ENCODE measurements around the gene RPL11. TPM values are rescaled to one million over a fixed set of nuclear protein-coding genes. Genes with fewer than 3 reads are reported as not detected.

Gene RPL11
- polyA plus RNA-seq, 1 donor from 2014 or later, result 1,136 TPM

DNA sequence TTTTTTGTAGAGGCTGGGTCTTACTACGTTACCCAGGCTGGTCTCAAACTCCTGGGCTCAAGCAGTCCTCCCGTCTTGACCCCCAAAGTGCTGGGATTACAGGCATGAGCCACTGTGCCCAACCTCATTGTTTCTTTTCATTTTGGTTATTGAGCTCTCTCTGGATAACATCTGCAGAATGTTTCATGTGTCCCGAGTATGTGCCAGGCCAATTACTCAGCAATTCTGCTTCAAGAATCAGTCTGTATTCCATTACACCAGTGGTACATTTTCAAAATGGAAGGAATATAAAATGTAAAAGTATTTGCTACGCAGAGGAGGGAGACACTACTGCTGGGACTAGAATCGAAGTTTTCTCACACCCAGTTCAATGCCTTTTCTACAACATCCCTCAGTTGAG lies 50.0 kb downstream of the RPL11 start:
- Histone ChIP-seq H3F3A (ENCODE audit: insufficient read depth, low read length, poor library complexity, severe bottlenecking) (no peaks in the 10 kb centered on the region), H3K79me2 (replicated peaks; ENCODE audit: insufficient read depth, low read length) (peaks cover 21% of the 10 kb centered on the region), H3K9me2 (ENCODE audit: insufficient read depth, low read length) (no peaks in the 10 kb centered on the region), H3K27ac (ENCODE audit: low read length) (no peak overlapping the region), H4K20me1 (ENCODE audit: insufficient read depth) (no peaks in the 10 kb centered on the region), H2AFZ (ENCODE audit: low read depth, low read length) (no peak overlapping the region), H3K9ac (ENCODE audit: low read length) (no peak overlapping the region), H3K27me3 (ENCODE audit: insufficient read depth, low read depth, low read length) (no peaks in the 10 kb centered on the region), H3K9me3 (ENCODE audit: low read length) (no peaks in the 10 kb centered on the region), H3K4me2 (ENCODE audit: low read length) (no peak overlapping the region), H3K4me3 (ENCODE audit: low read length) (no peak overlapping the region), H3K36me3 (ENCODE audit: insufficient read depth, low read length) (no peaks in the 10 kb centered on the region)
- TF ChIP-seq TAF1 (IDR thresholded peaks at IDR 0.05; ENCODE audit: low read depth), result no peak
- no peak for TF ChIP-seq SMC3 (conservative IDR thresholded peaks at IDR 0.05; ENCODE audit: poor library complexity)
- TF ChIP-seq EZH2 (IDR thresholded peaks at IDR 0.05; ENCODE audit: borderline replicate concordance, insufficient read depth, low read length, poor library complexity, severe bottlenecking), result no peak
- TF ChIP-seq, protein P1, sequence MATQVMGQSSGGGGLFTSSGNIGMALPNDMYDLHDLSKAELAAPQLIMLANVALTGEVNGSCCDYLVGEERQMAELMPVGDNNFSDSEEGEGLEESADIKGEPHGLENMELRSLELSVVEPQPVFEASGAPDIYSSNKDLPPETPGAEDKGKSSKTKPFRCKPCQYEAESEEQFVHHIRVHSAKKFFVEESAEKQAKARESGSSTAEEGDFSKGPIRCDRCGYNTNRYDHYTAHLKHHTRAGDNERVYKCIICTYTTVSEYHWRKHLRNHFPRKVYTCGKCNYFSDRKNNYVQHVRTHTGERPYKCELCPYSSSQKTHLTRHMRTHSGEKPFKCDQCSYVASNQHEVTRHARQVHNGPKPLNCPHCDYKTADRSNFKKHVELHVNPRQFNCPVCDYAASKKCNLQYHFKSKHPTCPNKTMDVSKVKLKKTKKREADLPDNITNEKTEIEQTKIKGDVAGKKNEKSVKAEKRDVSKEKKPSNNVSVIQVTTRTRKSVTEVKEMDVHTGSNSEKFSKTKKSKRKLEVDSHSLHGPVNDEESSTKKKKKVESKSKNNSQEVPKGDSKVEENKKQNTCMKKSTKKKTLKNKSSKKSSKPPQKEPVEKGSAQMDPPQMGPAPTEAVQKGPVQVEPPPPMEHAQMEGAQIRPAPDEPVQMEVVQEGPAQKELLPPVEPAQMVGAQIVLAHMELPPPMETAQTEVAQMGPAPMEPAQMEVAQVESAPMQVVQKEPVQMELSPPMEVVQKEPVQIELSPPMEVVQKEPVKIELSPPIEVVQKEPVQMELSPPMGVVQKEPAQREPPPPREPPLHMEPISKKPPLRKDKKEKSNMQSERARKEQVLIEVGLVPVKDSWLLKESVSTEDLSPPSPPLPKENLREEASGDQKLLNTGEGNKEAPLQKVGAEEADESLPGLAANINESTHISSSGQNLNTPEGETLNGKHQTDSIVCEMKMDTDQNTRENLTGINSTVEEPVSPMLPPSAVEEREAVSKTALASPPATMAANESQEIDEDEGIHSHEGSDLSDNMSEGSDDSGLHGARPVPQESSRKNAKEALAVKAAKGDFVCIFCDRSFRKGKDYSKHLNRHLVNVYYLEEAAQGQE (IDR thresholded peaks at IDR 0.05; ENCODE audit: borderline replicate concordance), result no peak
- no peak for TF ChIP-seq MXI1 (conservative IDR thresholded peaks at IDR 0.05; ENCODE audit: poor library complexity, severe bottlenecking)
- TF ChIP-seq, protein P2, sequence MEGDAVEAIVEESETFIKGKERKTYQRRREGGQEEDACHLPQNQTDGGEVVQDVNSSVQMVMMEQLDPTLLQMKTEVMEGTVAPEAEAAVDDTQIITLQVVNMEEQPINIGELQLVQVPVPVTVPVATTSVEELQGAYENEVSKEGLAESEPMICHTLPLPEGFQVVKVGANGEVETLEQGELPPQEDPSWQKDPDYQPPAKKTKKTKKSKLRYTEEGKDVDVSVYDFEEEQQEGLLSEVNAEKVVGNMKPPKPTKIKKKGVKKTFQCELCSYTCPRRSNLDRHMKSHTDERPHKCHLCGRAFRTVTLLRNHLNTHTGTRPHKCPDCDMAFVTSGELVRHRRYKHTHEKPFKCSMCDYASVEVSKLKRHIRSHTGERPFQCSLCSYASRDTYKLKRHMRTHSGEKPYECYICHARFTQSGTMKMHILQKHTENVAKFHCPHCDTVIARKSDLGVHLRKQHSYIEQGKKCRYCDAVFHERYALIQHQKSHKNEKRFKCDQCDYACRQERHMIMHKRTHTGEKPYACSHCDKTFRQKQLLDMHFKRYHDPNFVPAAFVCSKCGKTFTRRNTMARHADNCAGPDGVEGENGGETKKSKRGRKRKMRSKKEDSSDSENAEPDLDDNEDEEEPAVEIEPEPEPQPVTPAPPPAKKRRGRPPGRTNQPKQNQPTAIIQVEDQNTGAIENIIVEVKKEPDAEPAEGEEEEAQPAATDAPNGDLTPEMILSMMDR (IDR thresholded peaks at IDR 0.05; ENCODE audit: poor library complexity, severe bottlenecking), result no peak
- TF ChIP-seq EP300 (conservative IDR thresholded peaks at IDR 0.05; ENCODE audit: poor library complexity, severe bottlenecking), result no peak
- TF ChIP-seq RAD21 (conservative IDR thresholded peaks at IDR 0.05), result no peak
- TF ChIP-seq POLR2AphosphoS5 (IDR thresholded peaks at IDR 0.05), result no peak

DNA sequence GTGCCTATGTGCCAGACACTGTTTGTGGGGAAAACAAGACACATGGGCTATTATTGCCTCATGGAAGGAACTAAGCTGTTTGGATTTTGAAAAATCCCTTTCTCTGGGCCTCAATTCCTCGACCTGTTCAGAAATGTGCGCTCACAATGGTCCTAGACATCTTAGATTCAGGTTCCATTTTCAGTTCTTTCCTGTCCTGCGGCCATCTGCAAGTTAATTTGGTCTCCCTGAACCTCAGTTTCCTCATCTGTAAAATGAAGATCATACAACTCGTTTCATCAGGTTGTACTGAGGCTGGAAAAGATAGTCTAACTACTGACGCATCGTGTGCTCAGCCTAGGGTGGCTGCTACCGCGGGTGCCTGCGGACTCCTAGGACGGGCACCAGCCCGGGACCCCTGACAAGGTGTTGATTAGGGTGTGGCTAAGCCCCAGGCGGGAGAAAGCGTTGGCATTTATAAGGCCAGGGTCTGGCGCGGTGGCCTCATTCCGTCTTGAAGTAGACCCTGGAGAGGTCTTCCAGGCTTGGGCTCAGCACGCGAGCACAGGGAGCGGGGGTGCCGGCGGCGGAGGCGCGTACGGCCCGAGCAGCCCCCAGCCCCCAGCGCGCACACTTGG lies 51.2 kb downstream of the RPL11 start:
- Histone ChIP-seq H3K36me3 (ENCODE audit: insufficient read depth, low read length) (no peaks in the 10 kb centered on the region), H3K4me3 (ENCODE audit: low read length) (peak overlapping the region; percentile 92), H3K9me3 (ENCODE audit: low read length) (no peaks in the 10 kb centered on the region), H4K20me1 (ENCODE audit: insufficient read depth) (no peaks in the 10 kb centered on the region), H3F3A (ENCODE audit: insufficient read depth, low read length, poor library complexity, severe bottlenecking) (no peaks in the 10 kb centered on the region), H3K4me2 (ENCODE audit: low read length) (peak overlapping the region; percentile 56), H3K27ac (ENCODE audit: low read length) (peak overlapping the region; percentile 66), H3K9ac (ENCODE audit: low read length) (peak overlapping the region; percentile 76), H3K9me2 (ENCODE audit: insufficient read depth, low read length) (no peaks in the 10 kb centered on the region), H3K27me3 (ENCODE audit: insufficient read depth, low read depth, low read length) (no peaks in the 10 kb centered on the region), H2AFZ (ENCODE audit: low read depth, low read length) (peak overlapping the region; percentile 65), H3K79me2 (replicated peaks; ENCODE audit: insufficient read depth, low read length) (peaks cover 32% of the 10 kb centered on the region)
- TF ChIP-seq SMC3 (conservative IDR thresholded peaks at IDR 0.05; ENCODE audit: poor library complexity) (no peak), POLR2AphosphoS5 (IDR thresholded peaks at IDR 0.05) (no peak), TAF1 (IDR thresholded peaks at IDR 0.05; ENCODE audit: low read depth) (no peak), EP300 (conservative IDR thresholded peaks at IDR 0.05; ENCODE audit: poor library complexity, severe bottlenecking) (no peak), MXI1 (conservative IDR thresholded peaks at IDR 0.05; ENCODE audit: poor library complexity, severe bottlenecking) (no peak), RAD21 (conservative IDR thresholded peaks at IDR 0.05) (peak; percentile 9), EZH2 (IDR thresholded peaks at IDR 0.05; ENCODE audit: borderline replicate concordance, insufficient read depth, low read length, poor library complexity, severe bottlenecking) (no peak)
- TF ChIP-seq, protein P1 (IDR thresholded peaks at IDR 0.05; ENCODE audit: borderline replicate concordance), result peak; percentile 9
- TF ChIP-seq, protein P2 (IDR thresholded peaks at IDR 0.05; ENCODE audit: poor library complexity, severe bottlenecking), result peak; percentile 15
